GM19438 (cell line): ENCODE measurements around the gene XPO4.

Experiments
- ATAC-seq: cut with Tn5 transposase; IDR thresholded peaks from one replicate; pipeline ENCODE4 v1.9.1; 2021; ENCODE audit warnings: low read depth; ENCODE audit not compliant: unreplicated experiment

Gene XPO4

DNA sequence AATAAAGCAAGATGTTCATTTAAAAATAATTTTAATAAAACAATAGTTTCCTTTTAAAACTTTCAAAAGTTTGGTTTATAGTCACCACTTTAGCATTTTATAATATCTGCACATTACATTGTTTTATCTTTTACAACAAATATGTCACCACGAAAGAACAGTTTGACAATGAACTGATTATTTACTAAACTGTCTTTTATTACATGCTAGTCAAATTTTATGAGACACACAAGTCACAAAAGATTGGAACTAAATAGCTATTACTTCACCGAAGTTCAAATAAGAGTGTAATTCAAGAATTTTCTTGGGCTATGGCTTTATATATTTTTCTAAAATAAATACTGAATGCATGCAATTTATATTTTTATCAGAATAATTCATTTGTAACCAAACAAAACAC is 71.3 kb downstream of the XPO4 start:
- no peak for ATAC-seq

DNA sequence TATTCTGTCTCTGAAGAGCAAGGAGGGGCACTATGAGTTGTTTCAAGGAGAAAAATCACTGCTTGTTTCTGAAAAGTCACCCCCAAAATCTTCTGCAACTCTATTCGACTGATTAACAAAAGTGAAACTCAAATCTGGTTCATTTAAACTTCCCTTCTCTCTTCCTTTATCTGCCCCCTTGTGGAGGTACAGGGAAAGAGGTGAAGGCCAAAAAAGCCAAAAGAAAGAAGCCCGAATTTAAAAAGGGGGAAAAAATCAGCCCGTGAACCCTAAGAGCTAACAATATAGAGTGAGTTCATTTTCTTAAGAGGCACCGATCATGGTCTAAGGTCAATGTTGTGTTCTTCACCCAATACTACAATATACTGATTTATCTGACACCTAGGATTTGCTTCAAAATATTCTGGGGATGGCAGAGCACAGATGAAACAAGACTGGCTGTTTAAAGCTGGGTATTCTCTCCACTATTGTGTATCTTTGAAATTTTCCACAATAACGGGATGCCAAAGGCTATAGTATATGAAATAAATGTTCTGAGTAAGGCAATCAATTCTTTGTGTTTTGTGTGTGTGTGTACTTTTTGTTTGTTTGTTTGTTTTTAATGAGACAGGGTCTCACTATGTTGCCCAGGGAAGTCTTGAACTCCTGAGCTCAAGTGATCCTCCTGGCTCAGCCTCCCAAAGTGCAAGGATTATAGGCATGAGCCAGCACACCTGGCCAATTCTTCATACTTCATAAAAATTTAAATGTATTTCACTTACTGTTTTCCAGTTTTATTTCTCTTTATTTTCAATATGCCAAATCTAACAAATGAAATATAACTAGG is 73.8 kb downstream of the XPO4 start:
- no peak for ATAC-seq

DNA sequence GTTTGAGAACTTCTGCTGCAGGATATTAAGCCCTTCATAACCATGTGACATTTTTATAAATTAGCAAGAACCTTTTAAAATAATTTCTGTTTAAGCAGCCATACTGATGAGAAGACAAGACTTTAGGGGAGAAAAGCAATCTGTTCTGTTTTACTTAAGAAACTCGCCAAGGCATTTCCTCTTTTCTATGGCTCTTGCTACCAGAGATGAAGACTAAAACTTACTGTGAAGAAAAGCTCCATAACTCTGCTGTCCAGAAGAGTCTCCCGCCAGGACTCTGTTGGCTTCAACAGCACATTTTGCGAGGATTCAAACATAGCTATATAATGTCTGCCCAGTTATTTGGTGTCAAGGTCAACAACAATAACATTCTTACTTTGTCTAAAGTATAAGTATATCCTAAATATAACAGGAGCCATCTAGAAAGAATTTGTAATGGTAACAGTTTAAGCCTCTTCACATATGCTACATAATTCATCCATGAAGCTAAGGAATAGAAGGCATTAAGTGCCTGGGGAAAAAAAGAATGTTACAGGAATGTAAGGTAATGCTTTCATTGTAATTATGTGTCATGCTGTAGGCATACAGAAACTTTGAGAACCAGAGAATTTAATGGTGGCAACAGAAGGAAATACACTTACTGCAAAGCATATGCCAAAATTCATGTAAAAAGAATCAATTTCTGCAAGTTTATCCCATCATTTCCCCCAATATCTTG is 75.5 kb downstream of the XPO4 start:
- no peak for ATAC-seq

DNA sequence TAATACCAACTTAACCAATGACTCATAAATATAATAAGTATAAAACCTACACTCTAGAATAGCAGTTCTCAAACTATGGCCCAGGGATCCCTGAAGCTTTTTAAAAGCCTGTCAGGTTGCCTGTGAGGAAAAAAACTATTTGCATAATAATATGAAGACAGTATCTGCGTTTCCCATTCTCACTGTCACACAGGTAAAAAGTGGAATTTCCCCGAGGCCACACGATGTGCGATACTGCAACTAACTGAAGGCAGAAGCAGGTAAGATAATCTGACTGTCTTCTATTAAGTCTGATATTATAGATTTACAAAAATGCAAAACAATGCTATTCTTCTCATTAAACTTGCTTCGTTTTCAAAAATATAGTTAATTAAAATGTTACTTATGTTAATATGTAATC is 76.2 kb downstream of the XPO4 start:
- no peak for ATAC-seq

DNA sequence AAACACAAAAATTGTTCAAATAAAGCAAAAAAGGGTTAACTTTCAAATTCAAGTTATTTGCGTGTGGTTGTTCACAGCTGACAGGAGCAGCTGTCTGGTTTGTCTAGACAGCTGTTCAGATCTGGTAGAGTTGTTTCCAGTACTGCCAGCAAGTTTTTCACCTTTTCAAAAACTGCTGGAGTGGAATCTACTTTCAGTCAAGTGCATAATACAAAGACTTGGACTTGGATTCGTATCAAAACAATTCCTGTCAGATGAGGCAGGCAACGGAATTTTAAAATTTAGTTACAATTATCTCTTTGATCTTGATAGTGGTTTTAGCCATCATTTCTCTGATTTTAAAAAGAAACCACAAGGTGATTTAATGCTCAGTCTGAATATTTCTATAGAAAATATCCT is 77.1 kb downstream of the XPO4 start:
- ATAC-seq: no peak

DNA sequence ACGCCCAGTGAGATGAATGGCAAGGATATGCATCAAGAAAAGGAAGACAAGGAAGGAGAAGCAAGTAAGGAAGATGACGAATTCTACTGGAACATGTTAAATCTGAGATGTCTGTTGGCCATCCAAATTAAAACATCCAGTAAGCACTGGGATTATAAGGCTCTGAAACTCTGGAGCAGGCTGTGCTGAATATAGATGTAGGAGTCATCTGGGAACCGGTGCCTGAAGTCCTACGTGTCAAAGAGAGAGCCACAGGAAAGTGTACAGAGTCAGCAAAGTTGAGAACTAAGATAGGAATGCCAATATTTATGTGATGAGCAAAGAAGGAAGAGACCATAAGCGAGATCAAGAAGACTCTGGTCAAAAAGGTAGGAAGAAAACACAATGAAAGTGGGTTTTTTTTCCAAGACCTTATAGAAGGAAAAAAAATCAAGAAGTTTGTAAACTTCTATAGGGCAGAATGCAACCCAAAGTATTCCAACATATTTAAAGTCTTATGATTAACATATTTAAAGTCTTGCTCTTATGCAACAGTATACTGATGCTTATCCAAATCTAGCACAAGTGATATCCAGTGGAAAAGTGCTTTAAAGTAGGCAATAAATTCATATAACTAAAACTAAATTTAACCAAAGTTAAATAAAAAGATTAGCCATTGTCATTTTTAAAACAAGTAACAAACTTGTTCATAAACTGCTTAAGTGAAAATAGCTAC is 77.6 kb downstream of the XPO4 start:
- no peak for ATAC-seq

DNA sequence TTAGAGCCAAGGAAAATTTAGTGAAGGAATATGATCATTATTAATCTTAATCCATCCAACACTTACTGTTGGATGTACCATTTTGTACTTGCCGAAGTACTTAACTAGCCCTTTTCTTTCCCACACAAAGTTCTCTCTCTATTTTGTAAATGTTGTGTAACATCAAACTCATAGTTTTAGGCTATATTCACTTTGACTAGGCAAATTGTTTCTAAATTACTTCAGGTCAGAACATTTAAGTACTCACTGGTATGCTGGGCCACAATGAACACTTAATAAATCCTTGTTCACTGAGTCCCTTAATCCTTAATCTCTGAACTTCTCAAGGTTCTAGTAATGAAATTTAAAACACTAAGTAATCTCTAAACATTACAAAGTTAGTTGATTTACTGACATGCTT is 79.5 kb downstream of the XPO4 start:
- no peak for ATAC-seq

DNA sequence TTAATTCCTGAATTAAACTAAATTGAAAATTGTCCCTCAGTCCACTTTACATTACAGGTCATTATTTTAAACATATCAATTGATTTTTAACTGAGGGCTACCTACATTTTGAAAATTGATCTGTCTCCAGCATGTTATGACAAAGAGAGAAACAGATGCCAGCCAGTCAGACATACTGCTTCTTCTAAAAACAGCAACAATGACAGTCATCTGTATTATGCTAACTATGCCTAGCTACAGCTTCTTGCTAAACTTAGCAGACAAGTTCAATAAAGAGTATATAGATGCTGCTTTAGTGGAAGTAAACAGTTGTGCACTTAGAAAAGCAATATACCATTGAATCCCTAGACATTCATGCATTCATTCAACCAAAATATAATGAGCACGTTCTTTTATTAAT is 80.1 kb downstream of the XPO4 start:
- ATAC-seq: no peak

DNA sequence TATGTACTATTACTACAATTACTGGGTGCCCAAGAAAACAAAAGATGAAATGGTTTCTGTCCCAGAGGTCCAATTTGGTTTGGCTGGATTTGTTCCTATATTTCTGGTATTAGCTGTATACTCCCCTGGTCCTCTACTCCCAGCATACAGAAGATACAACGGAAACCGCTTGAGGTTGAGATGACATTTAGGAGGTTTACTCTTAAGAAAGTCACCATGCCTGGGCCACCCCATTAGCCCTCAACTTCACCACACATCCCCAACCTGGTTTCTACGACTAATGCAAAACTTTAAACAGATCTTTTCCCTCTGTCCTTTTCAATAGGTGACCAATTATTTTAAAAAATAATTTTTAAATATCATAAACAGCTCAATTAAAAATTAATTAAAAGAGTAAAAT is 82.8 kb downstream of the XPO4 start:
- ATAC-seq: no peak

DNA sequence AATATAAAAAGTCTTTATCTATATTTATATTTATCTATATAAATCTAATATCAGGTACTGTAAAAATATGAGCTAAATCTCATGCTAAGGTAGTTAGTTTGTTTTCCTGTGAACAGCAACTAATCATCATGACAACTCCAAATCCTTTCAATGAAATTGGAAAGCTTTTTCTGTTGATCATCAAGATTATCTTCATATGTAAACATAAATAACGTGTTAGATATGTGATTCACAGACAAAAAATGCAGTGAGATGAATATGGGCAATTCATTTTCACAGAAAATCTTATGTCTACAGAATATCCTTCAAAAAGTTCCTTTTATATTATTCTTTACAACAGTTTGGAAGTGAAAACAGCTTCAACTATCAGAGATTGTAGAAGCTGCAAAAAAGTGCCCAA is 87.1 kb downstream of the XPO4 start:
- no peak for ATAC-seq

DNA sequence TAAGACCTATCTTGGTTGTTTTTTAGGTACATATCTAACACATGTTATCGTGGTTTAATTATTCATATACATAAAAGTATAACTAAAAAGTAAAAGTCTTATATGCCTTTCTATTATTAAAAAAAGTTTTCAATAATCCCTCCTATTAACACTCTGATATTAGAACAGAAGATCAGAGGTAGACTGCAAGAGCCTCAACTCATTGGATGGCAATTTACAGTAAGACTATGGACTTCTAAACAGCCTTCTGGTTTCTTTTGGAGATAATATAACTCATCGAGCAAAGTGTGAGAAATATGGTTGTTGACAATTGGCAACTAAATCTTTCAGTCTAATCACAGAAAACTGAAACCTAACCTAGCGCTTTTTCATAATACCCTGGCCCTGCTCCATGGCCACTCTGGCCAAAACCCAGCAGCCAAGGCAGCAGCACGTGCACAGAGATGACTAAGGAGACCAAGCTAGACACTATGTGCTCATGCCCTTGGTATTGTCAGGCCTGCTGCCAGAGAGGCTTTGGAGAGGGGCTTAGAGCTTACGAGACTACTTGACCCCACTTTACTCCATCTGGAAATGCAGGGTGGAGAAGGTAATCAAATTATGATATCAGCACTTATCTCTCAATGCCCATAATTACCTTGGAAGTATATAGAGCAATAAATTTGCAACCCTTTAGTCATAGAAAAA is 88.2 kb downstream of the XPO4 start:
- ATAC-seq: no peak

DNA sequence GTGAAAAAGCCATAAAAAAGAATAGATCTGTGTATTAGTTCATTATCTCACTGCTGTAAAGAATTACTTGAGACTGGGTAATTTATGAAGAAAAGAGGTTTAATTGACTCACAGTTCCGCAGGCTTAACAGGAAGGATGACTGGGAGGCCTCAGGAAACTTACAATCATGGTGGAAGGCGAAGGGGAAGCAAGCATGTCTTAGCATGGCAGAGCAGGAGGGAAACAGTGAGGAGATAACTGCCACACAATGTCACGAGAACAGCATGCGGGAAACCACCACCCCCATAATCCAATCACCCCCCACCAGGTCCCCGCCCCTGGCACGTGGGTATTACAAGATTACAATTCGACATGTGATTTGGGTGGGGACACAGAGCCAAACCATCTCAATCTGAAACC is 89.7 kb downstream of the XPO4 start:
- ATAC-seq: no peak

DNA sequence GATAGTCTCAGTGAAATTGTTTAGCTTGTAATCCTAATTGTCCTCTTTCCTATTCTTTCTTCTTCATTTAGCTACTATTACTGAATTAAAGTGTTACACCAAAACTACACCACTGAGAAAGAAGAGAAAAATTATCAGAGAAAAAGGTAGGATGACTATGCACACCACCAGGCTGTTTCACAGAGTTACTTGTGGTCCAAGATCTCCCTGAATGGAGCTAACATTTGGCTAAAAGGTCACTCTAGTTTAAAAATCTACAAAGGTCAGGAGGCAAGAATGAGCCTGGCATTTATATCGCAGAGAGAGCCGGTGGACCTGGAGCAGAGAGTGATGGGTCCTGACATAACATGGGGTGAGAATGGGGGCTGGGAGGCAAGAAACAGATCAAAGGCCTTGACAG is 91.7 kb downstream of the XPO4 start:
- ATAC-seq: no peak

DNA sequence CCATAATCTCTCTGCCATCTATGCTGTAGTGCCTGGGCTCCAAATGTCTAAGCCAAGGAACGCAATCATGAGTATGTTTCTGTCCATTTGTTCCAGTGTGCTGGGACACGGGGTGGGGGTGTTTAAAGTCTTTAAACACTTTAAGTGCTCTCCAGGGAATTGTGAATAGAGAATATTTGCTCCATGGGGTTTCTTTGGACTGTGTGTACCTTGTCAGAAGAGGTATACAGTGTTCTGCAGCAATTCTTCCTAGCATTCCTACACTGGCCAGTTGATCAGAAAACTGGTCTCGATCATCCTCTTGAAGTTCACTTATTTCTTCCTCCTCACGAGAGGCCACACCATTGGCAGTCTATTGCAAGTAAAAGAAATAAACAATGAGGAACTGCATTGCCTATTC is 93.7 kb downstream of the XPO4 start:
- no peak for ATAC-seq

DNA sequence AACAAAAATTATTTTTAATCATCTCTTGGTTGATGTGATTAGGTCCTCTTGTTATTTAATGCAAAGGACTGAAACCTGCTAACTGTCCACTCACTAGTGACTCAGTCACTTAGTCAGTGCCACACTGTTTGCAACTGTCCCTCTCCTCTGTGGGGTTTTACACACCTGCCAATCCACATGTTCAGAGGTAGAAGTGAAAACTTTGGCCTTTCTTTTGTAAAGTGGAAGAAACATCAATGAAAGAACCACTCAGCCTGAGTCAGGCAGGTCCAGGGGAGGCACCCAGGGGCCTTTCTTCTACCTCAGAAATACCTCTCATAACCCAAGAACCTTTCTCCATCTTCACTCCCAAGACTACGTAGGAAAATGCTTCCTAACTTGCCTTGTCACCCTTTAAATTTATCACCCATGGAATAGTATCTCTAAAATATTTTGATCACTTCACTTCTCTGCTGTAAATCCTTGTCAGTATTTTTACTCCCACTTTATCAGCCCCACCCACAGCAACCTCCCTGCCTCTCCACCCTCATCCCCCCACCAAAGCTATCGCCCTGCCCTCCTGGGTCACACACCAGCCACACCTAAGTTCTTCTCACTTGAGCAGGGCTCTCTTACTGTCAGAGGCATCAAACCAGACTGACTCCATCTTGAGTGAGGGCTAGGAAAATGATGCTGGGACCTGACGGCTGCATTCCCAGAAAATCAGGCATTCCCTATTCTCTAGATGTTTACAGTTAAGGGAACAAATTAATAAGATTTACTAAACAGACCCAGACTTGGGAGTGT is 99.2 kb downstream of the XPO4 start:
- ATAC-seq: no peak

DNA sequence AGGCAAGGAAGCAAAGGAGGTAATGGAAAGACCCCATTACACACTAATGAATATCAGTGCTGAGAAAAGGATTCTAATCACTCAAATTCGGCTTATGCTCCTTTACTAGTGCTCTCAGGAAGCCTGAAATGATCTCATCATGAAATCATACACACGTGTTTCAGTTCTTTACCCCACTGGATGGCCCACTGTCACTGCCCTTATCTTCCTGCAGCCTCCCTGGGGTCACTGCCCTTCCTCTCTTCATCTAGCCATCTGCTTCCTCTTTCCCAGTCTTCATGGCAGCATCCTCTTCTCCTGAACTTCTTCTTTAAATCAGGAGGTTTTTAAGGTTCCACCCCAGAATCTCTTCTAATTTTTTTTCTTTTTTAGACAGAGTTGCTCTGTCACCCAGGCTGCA is 100.8 kb downstream of the XPO4 start:
- no peak for ATAC-seq

DNA sequence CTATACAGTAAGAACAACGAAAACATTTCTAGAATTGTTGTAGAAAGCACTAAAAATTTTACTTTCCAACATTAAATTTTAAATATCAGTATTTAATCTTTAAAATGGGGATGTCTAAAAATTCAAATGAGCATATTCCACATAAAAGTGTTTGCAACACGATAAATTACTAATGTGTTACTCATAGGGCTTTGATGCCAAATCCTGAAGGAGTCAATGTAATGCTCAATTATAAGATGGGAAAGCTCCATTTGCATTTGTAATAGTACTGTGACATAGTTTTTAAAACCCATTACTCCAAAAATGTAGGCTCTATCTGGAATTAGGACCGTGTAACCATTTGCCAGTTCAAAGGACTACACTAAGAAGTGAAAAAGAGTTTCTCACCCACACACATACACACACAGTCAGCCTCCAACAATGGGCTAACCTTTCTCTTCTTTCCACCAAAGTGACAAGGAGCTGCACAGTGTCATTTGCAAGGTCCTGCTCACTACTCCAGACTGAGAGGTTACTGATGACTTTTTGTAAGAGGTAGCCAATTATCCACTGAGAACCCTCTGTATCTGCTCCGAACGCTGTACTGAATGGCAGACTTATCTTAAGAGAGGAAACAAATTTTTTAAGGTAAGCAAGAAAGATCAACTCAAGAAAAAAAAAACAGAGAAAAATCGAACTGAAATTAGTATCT is 102.7 kb downstream of the XPO4 start:
- ATAC-seq: no peak

DNA sequence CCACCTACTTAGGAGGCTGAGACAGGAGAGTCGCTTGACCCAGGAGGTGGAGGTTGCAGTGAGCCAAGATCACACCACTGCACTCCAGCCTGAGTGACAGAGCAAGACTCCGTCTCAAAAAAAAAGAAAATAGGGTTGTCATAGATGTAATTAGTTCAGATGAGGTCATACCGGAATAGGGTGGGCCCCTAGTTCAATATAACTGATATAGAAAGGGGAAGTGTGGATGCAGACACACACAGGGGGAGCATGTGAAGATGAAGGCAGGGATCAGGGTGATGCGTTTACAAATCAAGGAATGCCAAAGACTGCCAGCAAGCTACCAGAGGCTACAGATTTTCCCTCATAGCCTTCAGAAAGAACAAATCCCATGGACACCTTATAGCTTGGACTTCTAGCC is 104.5 kb downstream of the XPO4 start:
- ATAC-seq: no peak

DNA sequence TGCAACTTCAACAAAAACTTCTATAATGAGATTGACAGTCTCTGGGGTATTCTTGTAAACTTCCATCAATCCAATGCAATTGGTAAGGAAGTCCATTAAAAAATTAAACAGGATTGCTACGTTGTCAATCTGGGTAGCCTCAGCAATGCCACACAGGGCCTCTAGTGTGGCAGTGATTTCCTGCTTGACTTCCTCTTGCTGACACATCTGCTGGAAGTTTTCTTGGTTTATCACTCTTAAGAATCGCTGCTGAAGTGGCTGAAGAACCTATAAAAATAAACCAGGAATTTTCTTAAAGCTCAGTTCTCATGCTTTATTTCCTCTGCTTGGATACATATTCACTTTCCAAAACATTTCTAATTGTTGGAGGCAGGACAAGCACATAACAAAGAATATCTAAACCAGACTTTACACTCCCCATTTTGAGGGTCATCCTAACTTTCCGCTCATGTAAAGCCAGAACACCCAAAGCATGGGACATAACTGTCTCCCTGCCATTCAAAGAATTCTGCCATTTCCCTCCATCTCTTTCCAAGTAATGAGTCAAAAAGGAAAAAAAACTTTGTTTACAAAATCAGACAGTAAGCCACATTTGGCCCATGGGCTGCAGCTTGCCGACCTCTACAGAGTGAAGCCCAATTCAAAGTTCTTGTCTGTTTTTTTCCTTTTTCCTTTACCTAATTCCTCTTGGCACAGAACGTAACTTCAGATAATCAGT is 105.6 kb downstream of the XPO4 start:
- ATAC-seq: no peak
